ENCODE data around the gene DHX32.

GRCh38 chr10:125845617-125846016, 35.5 kb downstream of the DHX32 start:
- no peak for TF ChIP-seq CTCF (conservative IDR thresholded peaks at IDR 0.05; ENCODE audit: low read depth, low read length)
- TF ChIP-seq EZH2 (IDR thresholded peaks at IDR 0.05; ENCODE audit: borderline replicate concordance, low read depth, low read length, poor library complexity, severe bottlenecking), result no peak
